Measurements from ENCODE around the gene CD40.
"Not testable (repeated sequence)": the region's sequence is repeated elsewhere in the genome, so short reads cannot be mapped to it uniquely, and the experiment has no call there.

CD40 gene

DNA sequence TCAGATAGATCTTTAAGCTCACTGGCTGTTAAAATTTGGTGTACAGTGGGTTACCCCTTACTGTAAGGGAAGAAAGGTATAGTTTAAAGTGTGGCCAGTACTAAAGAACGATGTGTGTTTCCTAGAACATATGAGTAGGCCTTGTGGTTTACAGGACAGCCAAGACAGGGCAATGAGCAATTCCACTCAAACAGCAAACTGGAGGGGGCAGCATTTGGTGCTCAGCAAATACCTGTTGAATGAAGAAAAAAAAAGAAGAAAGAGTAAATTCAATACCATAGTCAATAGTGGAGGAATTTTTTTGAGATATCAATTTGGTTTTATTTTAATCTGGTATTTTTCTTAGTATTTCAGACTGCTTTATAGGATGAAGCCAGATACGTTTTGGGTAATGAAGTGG, 24.6 kb upstream of the CD40 start:
- DNase-seq (ENCODE audit: low read depth in 2 of 2): no peak

DNA sequence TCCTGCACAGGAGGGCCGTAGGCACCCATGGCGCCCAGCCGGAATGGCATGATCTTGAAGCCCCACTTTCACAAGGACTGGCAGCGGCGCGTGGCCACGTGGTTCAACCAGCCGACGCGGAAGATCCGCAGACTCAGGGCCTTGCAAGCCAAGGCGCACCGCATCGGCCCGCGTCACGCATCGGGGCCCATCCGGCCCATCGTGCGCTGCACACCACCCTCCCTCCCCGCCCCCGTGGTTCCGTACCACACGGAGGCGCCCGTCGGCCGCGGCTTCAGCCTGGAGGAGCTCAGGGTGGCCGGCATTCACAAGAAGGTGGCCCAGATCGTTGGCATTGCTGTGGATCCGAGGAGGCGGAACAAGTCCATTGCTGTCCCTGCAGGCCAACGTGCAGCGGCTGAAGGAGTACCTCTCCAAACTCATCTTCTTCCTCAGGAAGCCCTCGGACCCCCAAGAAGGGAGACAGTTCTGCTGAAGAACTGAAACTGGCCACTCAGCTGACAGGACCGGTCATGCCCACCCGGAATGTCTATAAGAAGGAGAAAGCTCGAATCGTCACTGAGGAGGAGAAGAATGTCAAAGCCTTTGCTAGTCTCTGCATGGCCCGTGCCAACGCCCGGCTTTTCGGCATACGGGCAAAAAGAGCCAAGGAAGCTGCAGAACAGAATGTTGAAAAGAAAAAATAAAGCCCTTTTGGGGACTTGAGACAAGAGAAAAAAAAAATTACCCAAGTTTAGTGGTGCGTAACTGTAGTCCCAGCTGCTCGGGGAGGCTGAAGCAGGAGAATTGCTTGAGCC, 18.4 kb upstream of the CD40 start:
- no peak for DNase-seq (ENCODE audit: low read depth in 2 of 2)

DNA sequence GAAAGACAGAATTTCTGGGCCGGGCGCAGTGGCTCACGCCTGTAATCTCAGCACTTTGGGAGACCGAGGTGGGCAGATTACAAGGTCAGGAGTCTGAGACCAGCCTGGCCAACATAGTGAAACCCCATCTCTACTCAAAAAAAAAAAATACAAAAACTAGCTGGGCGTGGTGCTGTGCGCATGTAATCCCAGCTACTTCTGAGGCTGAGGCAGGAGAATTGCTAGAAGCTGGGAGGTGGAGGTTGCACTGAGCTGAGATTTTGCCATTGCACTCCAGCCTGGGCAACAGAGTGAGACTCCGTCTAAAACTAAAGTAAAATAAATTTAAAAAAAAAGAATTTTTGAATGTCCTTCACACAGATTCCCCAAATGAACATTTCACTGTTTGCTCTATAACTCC, 17.7 kb upstream of the CD40 start:
- not testable (repeated sequence) for DNase-seq (ENCODE audit: low read depth in 2 of 2)

DNA sequence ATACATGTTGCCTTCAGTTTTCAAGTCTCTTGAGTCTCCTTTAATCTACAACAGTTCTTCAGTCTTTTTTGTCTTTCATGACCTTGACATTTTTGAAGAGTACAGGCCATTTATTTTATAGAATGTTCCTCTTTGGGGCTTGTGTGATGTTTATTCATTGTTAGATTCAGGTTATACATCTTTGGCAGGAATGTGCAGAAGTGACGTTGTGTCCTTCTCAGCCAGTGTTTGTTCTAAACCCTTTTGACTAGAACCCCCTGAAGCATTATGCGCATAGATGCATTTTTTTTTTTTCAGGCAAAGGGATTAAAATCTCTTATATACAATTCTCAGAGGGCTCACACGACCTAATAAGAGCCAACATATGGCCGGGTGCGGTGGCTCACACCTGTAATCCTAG, 17.1 kb upstream of the CD40 start:
- DNase-seq (ENCODE audit: low read depth in 2 of 2): no peak

DNA sequence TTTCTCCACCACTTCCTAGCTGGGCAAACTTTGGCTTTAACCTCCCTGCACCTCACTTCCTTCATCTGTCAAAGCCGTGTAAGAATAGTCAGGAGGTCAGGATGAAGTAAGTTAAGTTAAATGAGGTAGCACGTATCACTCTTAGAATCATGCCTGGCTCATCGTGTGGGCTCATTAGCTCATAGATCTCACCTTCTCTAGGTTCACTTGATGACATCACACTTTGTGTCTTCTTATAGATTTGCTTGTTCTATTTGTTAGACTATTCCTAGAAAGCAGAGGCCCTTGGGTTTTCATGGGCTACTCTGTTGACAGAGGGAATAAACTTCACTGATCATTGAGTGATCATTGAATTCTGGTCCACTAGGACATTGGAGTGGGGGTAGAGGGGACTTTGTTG, 16.2 kb upstream of the CD40 start:
- no peak for DNase-seq (ENCODE audit: low read depth in 2 of 2)

DNA sequence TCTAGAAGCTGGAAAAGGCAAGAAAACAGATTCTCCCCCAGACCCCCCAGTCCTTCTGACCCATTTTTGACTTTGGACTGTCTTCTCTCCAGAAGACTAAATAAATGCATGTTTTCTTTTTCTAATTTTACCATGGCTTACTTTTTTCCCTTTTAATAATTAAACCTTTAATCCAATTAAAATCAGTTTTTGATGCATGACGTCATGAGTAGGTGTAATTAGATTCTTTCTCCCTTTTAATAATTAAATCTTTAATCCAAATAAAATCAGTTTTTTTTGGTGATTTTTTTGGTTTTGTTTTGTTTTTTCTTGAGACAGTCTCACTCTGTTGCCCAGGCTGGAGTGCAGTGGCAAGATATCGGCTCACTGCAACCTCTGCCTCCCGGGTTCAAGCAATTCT, 15.2 kb upstream of the CD40 start:
- no peak for DNase-seq (ENCODE audit: low read depth in 2 of 2)

DNA sequence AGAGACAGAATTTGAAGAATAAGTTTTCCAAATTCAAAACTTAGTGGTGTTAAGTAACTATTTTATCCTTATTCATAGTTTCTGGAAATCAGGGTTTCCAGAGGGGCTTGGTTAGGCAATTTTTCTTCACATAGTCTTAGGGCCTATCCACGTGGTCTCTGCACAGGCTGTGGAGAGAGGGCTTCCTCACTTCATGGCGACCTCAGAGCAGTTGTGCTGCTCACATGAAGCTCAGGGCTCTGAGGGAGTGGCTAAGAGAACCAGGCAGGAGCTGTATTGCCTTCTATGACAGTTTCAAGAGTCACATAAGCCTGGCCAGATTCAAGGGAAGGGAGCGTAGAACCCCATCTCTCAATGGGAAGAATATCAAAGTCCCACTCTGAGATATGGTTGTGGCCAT, 13.9 kb upstream of the CD40 start:
- DNase-seq (ENCODE audit: low read depth in 2 of 2): no peak

DNA sequence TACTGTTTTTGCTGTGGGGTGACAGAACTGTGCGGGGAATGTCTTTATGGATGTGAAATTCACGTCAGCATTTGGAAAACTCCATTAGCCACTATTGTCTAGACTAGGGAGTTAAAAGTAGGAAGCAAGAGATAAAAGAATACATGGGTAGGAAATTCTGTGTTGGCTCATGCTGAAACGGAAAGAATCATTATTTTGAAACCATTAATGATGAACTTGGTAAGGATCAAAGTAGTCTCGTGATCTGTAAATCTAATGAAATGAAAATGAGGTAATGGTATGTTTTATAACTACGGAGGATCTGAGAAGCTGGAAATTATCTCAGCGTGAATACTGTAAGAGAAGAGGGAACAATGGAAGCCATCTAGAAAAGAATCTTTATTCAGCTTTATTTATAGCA, 11.1 kb upstream of the CD40 start:
- no peak for DNase-seq (ENCODE audit: low read depth in 2 of 2)

DNA sequence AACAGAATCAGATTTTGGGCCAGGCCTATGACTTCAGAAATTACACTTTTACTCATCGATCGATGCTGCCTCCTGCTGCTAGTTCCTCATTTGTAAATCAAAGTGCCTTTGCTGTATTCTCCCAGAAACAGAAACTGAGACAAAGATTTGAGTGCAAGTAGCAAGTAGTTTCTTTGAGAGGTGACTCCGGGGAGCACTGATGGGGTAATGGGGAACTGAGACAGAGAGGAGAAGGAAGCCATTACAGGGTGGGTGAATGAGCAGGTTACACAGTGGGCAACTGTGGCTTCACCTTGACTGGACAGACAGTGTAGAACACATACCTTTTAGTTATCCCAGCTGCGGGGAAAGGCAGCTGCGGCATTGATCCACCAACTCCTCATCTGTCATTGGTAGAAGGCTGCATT, 9.7 kb upstream of the CD40 start:
- DNase-seq (ENCODE audit: low read depth in 2 of 2): no peak

DNA sequence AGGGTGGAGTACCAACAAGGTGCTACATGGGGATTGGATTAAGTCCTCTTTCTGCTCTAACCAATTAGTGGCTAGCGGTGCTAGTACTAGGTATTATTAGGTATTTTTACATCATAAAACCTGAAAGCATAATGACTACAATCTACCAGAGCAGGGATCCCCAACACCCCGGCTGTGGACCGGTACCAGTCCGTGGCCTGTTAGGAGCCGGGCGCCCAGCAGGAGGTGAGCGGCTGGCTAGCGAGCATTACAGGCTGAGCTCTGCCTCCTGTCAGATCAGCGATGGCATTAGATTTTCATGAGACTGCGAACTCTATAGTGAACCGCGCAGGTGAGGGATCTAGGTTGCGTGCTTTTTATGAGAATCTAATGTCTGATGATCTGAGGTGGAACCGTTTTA, 9.1 kb upstream of the CD40 start:
- DNase-seq (ENCODE audit: low read depth in 2 of 2): no peak

DNA sequence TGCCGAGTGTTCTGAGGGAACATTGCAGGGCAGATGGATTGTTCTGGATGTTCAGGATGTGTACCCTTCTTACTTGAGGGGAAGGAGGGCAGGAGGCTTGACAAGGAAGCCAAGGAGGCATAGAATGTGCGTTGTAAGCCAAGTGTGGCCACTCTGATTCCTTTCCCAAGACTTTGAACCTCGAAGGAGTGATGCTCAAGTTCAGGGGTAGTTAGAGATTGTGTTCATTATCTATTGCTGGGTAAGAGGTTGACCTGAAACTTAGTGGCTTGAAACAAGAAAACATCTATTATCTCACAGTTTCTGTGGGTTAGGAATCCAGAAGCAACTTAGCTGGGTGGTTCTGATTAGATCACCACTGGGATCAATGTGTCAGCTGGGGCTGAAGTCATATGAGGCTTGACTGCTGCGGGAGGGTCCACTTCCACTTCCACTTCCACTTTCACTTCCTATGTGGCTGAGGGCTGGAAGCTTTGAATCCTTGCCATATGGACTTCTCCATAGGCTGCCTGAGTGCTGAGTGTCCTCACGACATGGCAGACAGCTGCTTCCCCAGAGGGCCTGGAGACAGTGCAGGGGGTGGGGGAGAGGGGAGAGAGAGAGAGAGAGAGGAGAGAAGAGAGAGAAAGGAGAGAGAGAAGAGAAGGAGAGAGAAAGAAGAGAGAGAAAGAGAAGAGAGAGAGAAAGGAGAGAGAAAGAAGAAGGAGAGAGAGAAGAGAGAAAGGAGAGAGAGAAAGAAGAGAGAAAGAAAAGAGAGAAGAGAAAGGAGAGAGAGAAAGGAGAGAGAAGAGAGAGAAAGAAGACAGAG, 6.9 kb upstream of the CD40 start:
- no peak for DNase-seq (ENCODE audit: low read depth in 2 of 2)

DNA sequence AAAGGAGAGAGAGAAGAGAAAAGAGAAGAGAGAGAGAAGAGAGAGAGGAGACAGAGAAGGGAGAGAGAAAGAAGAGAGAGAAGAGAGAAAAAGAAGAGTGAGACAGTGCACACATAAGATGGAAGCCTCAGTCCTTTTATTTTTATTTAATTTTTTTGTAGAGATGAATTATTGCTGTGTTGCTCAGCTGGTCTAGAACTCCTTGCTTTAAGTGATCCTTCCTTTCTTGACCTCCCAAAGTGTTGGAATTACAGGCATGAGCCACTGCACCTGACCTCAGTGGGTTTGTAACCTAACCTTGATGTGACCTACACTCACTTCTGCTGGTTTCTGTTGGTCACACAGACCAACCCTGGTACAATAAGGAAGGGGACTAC, 6.3 kb upstream of the CD40 start:
- no peak for DNase-seq (ENCODE audit: low read depth in 2 of 2)

DNA sequence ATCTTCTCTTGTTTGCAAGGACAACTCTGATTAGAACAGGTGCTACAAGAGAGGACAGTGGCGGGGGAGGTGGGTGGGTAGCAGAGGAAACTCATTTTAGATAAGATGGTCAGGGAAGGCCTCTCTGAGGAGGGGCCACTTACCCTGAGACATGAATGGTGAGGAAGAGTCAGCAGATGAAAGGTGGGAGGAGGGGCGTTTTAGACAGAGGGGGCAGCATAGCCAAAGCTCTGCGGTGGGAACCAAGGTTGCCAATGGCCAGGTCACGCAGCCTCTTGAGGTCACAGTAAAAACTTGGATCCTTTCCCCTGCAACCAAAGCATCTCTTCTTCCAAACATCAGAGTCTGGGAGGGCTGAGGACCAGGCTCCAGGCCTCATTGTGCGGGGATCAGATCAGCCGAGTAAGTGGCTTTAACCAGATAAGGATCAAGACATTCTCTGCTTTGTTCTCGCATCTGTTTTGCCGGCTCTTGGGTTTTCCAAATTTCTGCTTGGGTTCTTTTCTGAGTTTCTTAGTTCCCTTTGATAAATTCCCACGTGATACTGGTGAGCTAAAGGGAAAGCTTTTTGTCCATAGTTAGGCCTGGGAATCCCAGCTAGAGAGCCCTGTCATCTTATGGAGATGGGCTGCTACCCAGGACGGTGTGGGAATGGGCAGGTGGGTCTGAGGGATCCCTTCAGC, 5.5 kb upstream of the CD40 start:
- DNase-seq (ENCODE audit: low read depth in 2 of 2): no peak

DNA sequence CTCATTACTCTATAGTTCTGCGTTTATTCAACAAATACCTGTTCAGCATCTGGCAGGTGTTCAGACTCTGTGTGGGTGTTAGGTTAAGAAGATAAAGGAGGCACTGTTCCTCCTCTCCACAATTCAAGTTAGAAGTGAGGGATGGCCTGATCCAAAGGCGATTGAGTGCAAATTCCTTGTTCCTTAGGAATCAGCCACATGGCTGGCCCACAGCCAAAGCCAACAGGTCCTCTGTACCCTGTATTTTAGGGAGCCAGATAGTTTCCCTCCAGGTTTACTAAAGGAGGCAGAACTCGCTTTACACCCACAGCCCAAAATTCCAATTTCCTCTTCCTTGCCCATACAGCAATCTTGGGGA, 5.0 kb upstream of the CD40 start:
- no peak for DNase-seq (ENCODE audit: low read depth in 2 of 2)

DNA sequence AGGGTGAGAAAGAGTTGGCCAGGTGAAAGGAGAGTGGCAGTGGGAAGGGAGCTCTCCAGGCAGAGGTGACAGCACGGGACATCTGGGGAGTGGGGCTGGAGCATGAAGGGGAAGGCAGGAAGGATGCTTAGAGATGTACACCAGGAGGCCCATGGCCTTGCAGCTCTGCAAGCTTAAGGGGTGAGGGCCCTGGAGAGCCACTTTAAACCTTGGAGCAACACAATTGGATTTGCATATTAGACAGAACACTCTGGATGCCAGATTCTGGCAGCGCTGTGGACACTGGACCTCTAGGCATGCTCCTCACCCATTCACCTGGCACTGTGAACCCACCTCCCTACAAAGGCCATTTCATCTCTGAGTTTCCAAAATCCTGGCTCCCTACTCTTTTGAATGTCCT, 3.7 kb upstream of the CD40 start:
- DNase-seq (ENCODE audit: low read depth in 2 of 2): no peak

DNA sequence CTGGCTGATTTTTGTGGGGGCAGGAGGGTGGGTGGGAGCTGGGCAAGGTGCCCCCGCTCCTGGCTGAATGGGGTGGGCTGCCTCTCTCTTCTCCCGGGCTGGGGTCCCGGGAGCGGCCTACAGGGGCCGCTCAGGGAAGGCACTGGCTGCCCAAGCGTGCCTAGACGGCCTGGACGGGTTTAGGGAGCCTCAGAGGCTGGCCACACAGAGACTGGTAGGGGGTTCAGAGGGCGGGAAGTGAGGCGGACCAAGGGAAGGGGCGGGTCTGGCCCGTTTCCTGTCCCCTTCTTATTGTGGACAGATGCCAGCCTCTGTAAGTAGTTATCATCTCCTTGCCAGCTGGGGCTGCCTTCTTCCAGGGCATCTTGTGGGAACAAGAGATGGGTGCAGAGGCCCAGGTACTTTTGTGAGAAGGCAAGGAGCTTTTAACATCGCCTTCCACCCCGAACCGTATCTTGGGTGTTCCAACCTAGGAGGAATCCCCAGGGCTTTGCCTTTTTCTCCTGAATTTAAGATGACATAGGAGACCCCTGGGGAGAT, 437 bp downstream of the CD40 start:
- no peak for DNase-seq (ENCODE audit: low read depth in 2 of 2)

DNA sequence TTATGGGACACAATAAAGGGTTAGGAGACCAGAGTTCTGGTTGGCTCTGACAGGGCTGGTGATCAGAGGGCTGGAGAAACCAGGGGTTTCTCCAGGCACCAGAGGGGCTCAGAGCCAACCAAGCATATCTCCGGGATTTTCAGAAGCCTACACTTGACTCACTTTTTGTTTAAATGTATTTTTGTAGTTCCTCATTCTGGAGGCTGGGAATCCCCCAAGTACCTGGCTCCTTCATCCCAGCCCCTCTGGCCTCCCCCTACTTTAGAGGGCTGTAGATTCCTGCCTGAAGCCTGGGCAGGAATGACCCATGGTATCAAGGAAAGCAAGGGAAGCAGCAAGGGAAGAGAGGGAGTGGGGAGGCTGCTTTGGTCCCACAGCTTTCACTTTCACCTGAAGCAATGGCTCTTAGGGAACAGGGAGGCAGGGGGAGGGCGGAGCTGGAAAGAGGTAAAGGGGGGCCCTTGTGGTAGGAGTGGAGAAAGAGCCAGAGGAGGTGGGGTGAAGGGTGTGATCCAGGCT, 973 bp downstream of the CD40 start:
- no peak for DNase-seq (ENCODE audit: low read depth in 2 of 2)

DNA sequence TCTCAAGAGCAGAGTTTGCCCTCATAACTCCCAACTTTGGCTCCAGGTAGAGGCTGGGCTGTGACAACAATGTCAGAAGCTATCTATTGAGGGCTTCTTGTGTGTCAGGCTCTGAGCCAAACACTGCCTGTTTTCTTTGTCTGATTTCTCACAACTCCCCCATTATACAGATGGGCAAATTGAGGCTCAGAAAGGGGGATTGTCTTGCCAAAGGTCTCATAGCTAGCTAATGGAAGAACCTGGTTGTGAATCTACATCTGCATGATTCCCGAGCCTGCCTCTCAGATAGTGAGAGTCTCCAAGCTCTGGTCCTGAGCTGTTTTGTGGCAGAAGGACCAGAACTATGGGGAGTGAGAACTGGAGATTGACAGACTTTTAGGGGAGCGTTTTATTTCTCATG, 1.4 kb downstream of the CD40 start:
- no peak for DNase-seq (ENCODE audit: low read depth in 2 of 2)

DNA sequence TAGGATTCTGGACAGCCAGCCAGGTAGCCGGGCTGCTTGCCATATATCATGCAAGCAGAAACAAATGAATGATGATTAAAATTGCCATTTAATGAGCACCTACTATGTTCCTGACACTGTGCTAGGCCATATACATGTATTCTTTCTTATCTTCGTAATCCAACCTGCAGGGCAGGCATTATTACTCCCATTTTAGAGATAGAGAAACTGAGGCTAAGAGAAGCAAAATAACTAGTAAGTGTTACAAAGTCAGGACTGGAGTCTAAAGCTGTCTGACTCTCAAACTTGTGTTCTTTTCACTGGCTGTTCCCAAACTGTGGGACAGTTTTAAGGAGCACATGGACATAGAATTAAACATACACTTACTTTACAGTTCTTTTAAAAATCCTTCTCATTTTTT, 2.0 kb downstream of the CD40 start:
- DNase-seq (ENCODE audit: low read depth in 2 of 2): no peak

DNA sequence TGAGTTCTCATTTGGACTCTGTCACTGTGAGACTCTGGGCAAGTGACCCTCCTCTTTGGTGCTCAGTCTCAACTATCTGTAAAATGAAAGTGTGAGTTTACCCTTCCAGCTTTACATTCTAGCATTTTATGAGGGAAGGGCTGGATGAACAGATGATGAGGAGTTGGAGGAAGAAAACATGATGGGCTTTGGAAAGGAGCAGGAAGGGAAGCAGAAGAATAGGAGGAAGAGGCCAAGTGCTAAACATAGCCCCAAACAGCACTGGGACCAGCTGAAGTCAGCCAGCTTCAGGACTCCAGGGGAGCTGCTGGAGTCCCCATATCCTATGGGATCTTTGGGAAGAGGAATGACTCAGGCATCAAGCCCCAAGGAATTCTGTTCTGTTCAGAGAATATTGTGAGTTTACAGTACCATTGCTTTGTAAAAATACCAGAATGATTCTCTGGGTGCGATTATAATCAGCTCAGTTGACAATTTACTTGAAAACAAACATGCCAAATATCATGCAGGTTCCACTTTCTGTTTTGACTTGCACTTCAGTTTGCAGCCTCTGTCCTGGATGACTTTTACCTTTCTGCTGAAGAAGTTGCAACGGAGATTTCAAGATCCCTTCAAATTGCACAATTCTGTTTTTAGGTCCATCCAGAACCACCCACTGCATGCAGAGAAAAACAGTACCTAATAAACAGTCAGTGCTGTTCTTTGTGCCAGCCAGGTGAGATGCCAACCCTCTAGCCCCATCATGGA, 3.2 kb downstream of the CD40 start:
- DNase-seq (ENCODE audit: low read depth in 2 of 2): no peak

DNA sequence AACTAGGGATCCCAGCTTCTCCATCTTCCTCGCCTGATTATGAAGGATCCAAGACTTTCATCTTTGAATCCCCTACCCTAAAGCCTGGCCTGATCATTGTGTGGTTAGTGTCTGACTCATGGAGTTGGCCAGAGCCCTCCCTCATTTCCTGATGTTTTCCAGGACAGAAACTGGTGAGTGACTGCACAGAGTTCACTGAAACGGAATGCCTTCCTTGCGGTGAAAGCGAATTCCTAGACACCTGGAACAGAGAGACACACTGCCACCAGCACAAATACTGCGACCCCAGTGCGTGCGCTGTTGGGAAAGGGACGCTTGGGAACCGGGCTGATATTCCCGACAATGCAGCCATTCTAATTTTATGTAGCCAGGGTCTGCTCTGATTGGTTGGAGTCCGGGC, 4.0 kb downstream of the CD40 start:
- no peak for DNase-seq (ENCODE audit: low read depth in 2 of 2)
